DND-41 (cell line): ENCODE results near the gene SELENOK.

Experiments used
- ATAC-seq: fragments of 200-7000 bp; cut with Tn5 transposase; 3 replicates; pipeline ENCODE4 v1.9.1; 2021; ENCODE audit warnings: low read depth; ENCODE audit not compliant: insufficient read depth
- DNase-seq: peaks from one replicate; pipeline ENCODE4 v3.0.0-alpha.2; 2020
- H2AFZ ChIP-seq: 2 replicates; pipeline ENCODE4 v1.6.0; 2012; ENCODE audit warnings: low read depth, low read length
- H3K27ac ChIP-seq: 2 replicates; pipeline ENCODE4 v1.5.1; 2012; ENCODE audit warnings: low read length, inconsistent platforms
- H3K27me3 ChIP-seq: fragments of 200-600 bp; sonication (generic); 2 replicates; pipeline ENCODE4 v1.6.0; 2012; ENCODE audit warnings: low read length, mild to moderate bottlenecking, inconsistent platforms; ENCODE audit not compliant: insufficient read depth, poor library complexity
- H3K36me3 ChIP-seq: 2 replicates; pipeline ENCODE4 v1.5.1; 2012; ENCODE audit warnings: low read length, inconsistent platforms; ENCODE audit not compliant: insufficient read depth
- H3K4me1 ChIP-seq: 2 replicates; pipeline ENCODE4 v1.5.1; 2012; ENCODE audit warnings: mild to moderate bottlenecking, low read length; ENCODE audit not compliant: insufficient read depth
- H3K4me2 ChIP-seq: 2 replicates; pipeline ENCODE4 v1.6.0; 2012; ENCODE audit warnings: mild to moderate bottlenecking, moderate library complexity, low read length, inconsistent platforms; ENCODE audit not compliant: insufficient read depth
- H3K4me3 ChIP-seq, 2 experiments: fragments of 200-600 bp in 1 of 2; shearing (Covaris generic) in 1 of 2; 2 replicates each; pipeline ENCODE4 v1.5.1; 2012 to 2016; ENCODE audit warnings: inconsistent platforms in 2 of 2, low read length in 2 of 2, mild to moderate bottlenecking in 2 of 2, low read depth in 1 of 2, moderate library complexity in 1 of 2
- H3K79me2 ChIP-seq: 2 replicates; pipeline ENCODE4 v1.6.0; 2012; ENCODE audit warnings: low read length, inconsistent platforms; ENCODE audit not compliant: insufficient read depth
- H3K9ac ChIP-seq: 2 replicates; pipeline ENCODE4 v1.6.0; 2012; ENCODE audit warnings: low read depth, mild to moderate bottlenecking, inconsistent platforms, low read length, moderate library complexity
- H3K9me3 ChIP-seq: 2 replicates; pipeline ENCODE4 v1.5.1; 2012; ENCODE audit warnings: low read length, moderate library complexity, mild to moderate bottlenecking, inconsistent platforms; ENCODE audit not compliant: insufficient read depth, severe bottlenecking
- H4K20me1 ChIP-seq: 2 replicates; pipeline ENCODE4 v1.6.0; 2012; ENCODE audit warnings: low read length; ENCODE audit not compliant: insufficient read depth
- EZH2 ChIP-seq: IDR thresholded peaks from 3 replicates; pipeline ENCODE4 v1.6.1; 2012; ENCODE audit warnings: borderline replicate concordance, low read depth, mild to moderate bottlenecking, moderate library complexity, low read length, inconsistent platforms; ENCODE audit not compliant: severe bottlenecking
- TF ChIP-seq, protein P1 (sequence below): IDR thresholded peaks from 2 replicates; pipeline ENCODE4 v1.5.1; 2012; ENCODE audit warnings: borderline replicate concordance, low read length, moderate library complexity, mild to moderate bottlenecking; ENCODE audit not compliant: poor library complexity, severe bottlenecking; ENCODE audit errors: extremely low read depth

The SELENOK gene

DNA sequence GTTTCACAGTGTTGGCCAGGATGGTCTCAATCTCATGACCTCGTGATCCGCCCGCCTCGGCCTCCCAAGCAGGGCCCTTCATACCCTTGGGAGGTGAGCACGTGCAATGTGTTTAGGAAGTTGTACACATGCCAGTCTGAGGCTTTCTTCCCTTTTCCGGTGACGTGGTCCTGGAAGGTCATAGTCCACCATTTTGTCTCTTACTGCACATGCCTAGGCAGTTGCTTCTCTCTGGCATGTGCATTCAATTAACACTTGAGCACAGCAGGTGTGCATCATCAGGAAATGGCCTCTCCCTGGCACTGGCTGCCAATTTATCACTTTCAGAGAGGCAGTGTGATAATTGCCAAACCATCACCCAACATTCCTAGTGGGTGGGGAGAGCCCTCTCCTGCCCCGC, 21.7 kb upstream of the SELENOK start:
- no peak overlapping the region for H3K9ac ChIP-seq
- no peak for DNase-seq
- no peak overlapping the region for H2AFZ ChIP-seq
- no peaks in the 10 kb centered on the region for H3K4me1 ChIP-seq
- H3K79me2 ChIP-seq: no peaks in the 10 kb centered on the region
- H3K4me2 ChIP-seq: no peak overlapping the region
- H3K4me3 ChIP-seq: no peak overlapping the region
- no peaks in the 10 kb centered on the region for H4K20me1 ChIP-seq
- ATAC-seq: no peak
- H3K27me3 ChIP-seq: peaks cover 4% of the 10 kb centered on the region
- no peaks in the 10 kb centered on the region for H3K9me3 ChIP-seq
- no peak overlapping the region for H3K27ac ChIP-seq
- TF ChIP-seq EZH2: no peak
- no peaks in the 10 kb centered on the region for H3K36me3 ChIP-seq

DNA sequence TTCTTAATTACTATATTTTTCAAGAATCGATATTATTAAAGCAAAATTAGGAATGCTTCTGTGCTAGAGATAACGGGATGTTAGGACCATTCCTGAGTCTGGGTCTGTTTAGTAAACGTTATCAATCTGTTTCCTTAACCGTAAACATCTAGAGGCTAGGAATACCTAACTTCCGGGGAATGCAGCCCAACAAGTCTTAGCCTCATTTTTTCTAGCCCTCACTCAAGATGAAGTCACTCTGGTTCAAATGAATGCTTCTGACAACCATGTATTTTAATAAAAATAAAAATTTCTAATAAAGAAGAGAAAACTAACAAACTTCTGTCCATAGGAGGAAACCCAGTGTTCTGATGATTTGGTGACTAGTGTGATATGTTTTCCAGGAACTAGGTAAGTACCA, 11.1 kb upstream of the SELENOK start:
- no peaks in the 10 kb centered on the region for H3K36me3 ChIP-seq
- no peak for ATAC-seq
- H3K27ac ChIP-seq: no peak overlapping the region
- no peaks in the 10 kb centered on the region for H3K9me3 ChIP-seq
- TF ChIP-seq EZH2: no peak
- TF ChIP-seq, protein P1, sequence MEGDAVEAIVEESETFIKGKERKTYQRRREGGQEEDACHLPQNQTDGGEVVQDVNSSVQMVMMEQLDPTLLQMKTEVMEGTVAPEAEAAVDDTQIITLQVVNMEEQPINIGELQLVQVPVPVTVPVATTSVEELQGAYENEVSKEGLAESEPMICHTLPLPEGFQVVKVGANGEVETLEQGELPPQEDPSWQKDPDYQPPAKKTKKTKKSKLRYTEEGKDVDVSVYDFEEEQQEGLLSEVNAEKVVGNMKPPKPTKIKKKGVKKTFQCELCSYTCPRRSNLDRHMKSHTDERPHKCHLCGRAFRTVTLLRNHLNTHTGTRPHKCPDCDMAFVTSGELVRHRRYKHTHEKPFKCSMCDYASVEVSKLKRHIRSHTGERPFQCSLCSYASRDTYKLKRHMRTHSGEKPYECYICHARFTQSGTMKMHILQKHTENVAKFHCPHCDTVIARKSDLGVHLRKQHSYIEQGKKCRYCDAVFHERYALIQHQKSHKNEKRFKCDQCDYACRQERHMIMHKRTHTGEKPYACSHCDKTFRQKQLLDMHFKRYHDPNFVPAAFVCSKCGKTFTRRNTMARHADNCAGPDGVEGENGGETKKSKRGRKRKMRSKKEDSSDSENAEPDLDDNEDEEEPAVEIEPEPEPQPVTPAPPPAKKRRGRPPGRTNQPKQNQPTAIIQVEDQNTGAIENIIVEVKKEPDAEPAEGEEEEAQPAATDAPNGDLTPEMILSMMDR: no peak
- H2AFZ ChIP-seq: no peak overlapping the region
- no peak for DNase-seq
- H4K20me1 ChIP-seq: no peaks in the 10 kb centered on the region
- H3K4me3 ChIP-seq: no peak overlapping the region
- no peak overlapping the region for H3K9ac ChIP-seq
- H3K4me2 ChIP-seq: no peak overlapping the region
- H3K79me2 ChIP-seq: no peaks in the 10 kb centered on the region
- H3K4me1 ChIP-seq: no peaks in the 10 kb centered on the region
- peaks cover 2% of the 10 kb centered on the region for H3K27me3 ChIP-seq

DNA sequence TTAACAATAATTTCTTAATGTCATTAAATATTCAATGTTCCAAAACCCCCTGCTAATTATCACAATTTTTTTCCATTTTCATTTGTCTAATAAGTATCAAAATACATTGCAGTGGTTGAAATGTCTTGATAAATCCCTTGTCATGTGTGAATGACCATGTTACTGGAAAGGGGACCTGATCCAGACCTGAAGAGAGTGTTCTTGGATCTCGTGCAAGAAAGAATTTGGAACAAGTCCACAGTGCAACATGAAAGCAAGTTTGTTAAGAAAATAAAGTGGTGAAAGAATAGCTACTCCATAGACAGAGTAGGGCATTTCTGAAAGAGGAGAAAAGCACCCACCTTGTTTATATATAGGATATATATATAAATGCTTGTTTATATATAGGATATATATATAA, 10.4 kb upstream of the SELENOK start:
- H2AFZ ChIP-seq: no peak overlapping the region
- H3K4me1 ChIP-seq: no peaks in the 10 kb centered on the region
- H3K27ac ChIP-seq: no peak overlapping the region
- TF ChIP-seq, protein P1: no peak
- H3K9ac ChIP-seq: no peak overlapping the region
- no peaks in the 10 kb centered on the region for H3K9me3 ChIP-seq
- H3K79me2 ChIP-seq: no peaks in the 10 kb centered on the region
- no peak overlapping the region for H3K4me2 ChIP-seq
- ATAC-seq (no peak), DNase-seq (no peak)
- no peaks in the 10 kb centered on the region for H4K20me1 ChIP-seq
- peaks cover 7% of the 10 kb centered on the region for H3K27me3 ChIP-seq
- no peak overlapping the region for H3K4me3 ChIP-seq
- H3K36me3 ChIP-seq: no peaks in the 10 kb centered on the region

DNA sequence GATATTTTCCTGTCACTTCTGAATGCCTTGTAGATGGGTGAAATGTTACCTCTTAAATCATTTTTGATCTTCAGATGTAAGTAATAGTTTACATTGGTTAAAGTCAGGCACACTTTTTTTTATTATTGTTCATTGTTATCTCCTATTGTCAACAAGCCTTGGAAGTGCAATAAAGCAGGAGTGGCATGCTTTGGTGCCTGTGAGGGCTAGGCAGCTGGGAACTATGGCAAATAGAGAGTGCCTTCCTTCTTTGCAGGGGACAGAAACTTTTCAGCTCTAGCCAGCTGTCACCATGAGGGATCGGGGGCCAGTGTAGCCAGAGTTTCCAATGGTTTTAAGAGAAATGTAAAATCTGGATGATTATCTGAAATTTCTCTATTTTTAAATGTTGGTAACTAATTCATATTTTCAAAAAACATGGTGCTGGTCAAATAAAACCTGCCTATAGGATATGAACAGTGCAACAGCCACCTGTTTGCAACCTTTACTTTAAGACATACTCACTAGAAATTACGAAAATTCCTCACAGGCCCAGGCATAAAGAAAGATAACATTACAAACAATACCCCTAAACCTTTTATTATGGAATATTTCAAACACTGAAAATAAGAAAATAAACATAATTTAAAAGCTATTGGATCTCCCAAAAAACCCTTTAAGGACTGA, 9.1 kb upstream of the SELENOK start:
- no peak overlapping the region for H3K9ac ChIP-seq
- TF ChIP-seq EZH2: no peak
- TF ChIP-seq, protein P1: no peak
- no peaks in the 10 kb centered on the region for H3K9me3 ChIP-seq
- H2AFZ ChIP-seq: no peak overlapping the region
- no peaks in the 10 kb centered on the region for H3K36me3 ChIP-seq
- no peak overlapping the region for H3K27ac ChIP-seq
- ATAC-seq (no peak), DNase-seq (no peak)
- H4K20me1 ChIP-seq: no peaks in the 10 kb centered on the region
- no peak overlapping the region for H3K4me2 ChIP-seq
- H3K4me3 ChIP-seq: no peak overlapping the region
- H3K4me1 ChIP-seq: no peaks in the 10 kb centered on the region
- H3K27me3 ChIP-seq: peaks cover 7% of the 10 kb centered on the region
- H3K79me2 ChIP-seq: no peaks in the 10 kb centered on the region
